ENCODE data around the gene ELL. TPM values are rescaled to one million over a fixed set of nuclear protein-coding genes. Genes with fewer than 3 reads are reported as not detected.

The ELL gene
- total RNA-seq, 1 experiment from 2014 or later, result 17.0 TPM

DNA sequence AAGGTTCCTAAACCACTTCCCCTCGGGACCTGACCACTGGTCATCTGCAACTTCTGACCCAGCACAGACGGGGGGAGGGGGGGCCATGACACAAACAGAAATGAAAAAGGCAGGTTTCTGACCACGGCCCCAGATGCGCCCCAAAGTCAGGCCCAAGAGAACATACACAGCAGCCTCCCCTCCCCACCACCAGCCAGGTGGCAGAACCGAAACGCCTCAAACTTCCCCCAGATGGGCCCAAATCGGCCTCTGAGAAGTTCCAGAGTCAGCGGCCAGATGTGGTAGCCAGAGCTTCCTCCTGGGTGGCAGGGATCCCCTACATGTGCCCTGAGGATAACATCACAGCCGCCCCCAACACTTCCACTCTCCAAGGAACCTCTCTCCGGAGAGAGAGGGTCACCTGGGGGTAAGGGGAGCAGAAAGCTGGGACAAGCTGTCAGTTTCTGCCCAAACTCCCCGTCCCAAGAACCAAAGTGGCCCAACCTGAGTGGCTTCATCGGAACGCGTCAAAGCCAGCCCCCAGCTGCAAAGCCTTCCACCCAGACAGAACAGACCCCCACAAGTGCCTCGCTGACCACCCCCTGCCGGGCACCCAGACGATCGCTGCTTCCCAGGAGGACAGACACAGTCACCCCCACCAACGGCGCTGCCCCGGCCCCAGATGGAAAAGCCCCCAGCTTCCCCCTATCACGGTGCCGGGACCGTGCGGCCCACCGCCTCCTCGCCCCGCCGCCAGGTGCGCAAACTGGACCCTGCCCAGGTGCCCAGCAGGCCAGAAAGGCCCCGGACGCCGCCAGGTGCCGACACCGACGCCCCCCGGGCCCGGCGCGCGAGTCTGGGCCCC lies 800 bp downstream of the ELL start:
- H4K5ac ChIP-seq (ENCODE audit: insufficient read length, low read depth, low read length), result no peak overlapping the region
- H3K4me1 ChIP-seq (ENCODE audit: insufficient read depth, low read length), result peaks cover 3% of the 10 kb centered on the region; the same call in 1 of the 2 replicates
- no peak overlapping the region for H3K23ac ChIP-seq (ENCODE audit: insufficient read length, low read depth, low read length)
- TF ChIP-seq, protein P1, sequence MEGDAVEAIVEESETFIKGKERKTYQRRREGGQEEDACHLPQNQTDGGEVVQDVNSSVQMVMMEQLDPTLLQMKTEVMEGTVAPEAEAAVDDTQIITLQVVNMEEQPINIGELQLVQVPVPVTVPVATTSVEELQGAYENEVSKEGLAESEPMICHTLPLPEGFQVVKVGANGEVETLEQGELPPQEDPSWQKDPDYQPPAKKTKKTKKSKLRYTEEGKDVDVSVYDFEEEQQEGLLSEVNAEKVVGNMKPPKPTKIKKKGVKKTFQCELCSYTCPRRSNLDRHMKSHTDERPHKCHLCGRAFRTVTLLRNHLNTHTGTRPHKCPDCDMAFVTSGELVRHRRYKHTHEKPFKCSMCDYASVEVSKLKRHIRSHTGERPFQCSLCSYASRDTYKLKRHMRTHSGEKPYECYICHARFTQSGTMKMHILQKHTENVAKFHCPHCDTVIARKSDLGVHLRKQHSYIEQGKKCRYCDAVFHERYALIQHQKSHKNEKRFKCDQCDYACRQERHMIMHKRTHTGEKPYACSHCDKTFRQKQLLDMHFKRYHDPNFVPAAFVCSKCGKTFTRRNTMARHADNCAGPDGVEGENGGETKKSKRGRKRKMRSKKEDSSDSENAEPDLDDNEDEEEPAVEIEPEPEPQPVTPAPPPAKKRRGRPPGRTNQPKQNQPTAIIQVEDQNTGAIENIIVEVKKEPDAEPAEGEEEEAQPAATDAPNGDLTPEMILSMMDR (conservative IDR thresholded peaks at IDR 0.05), result peak; percentile 11; the same call in 1 of the 3 replicates
- H3K27me3 ChIP-seq (ENCODE audit: insufficient read depth, low read length), result no peaks in the 10 kb centered on the region
- H3K4me1 Mint-ChIP-seq, result peaks cover 22 to 23% of the 10 kb centered on the region in 2 experiments
- no peak overlapping the region for H3K18ac ChIP-seq (ENCODE audit: insufficient read length, low read depth, low read length)
- H3K27me3 Mint-ChIP-seq (ENCODE audit: low read depth), result no peaks in the 10 kb centered on the region
- H3T11ph ChIP-seq (ENCODE audit: low read length), result no peak overlapping the region
- H3K9me3 Mint-ChIP-seq, result no peaks in the 10 kb centered on the region
- H2AK5ac ChIP-seq (ENCODE audit: insufficient read length, low read length), result no peak overlapping the region
- no peak overlapping the region for H4K8ac ChIP-seq (replicated peaks; ENCODE audit: insufficient read length, low read depth, low read length)
- no peak overlapping the region for H4K91ac ChIP-seq (ENCODE audit: insufficient read length, low read depth, low read length)
- H2BK12ac ChIP-seq (ENCODE audit: insufficient read length, low read depth, low read length), result no peak overlapping the region
- peak overlapping the region; percentile 99 for H3K4me2 ChIP-seq (ENCODE audit: insufficient read depth, insufficient read length, low read length)
- H3K4ac ChIP-seq (ENCODE audit: low read depth, low read length), result no peak overlapping the region
- no peak overlapping the region for H3K27ac ChIP-seq (ENCODE audit: insufficient read length, low read depth, low read length)
- H2BK15ac ChIP-seq (ENCODE audit: low read depth, low read length), result peak overlapping the region; percentile 25; the same call in 1 of the 2 replicates
- no CpG with 5 or more reads among the region's 41 CpGs for WGBS (ENCODE audit: extremely low coverage, insufficient read length, low lambda C conversion rate)
- H3K36me3 Mint-ChIP-seq (ENCODE audit: insufficient read depth in 1 of 3, low read depth in 3 of 3), result no peaks in the 10 kb centered on the region
- no peaks in the 10 kb centered on the region for H3K9me3 ChIP-seq (ENCODE audit: control insufficient read depth, low read depth, low read length)
- peak overlapping the region; percentile 55 for H3K9ac ChIP-seq (ENCODE audit: extremely low read depth, insufficient read length, low read length)
- H2BK20ac ChIP-seq (ENCODE audit: low read depth, low read length, poor library complexity, severe bottlenecking), result no peak overlapping the region
- peaks cover 4% of the 10 kb centered on the region for H3K79me1 ChIP-seq (ENCODE audit: insufficient read depth, low read depth, low read length, poor library complexity, severe bottlenecking)
- peaks cover 12% of the 10 kb centered on the region for H3K23me2 ChIP-seq (ENCODE audit: insufficient read length, low read depth, low read length, poor library complexity, severe bottlenecking)
- peak overlapping the region; percentile 92 to 96 for H3K4me3 Mint-ChIP-seq
- H3K56ac ChIP-seq (ENCODE audit: insufficient read length, low read depth, low read length), result no peak overlapping the region
- peaks cover 14% of the 10 kb centered on the region for H3K79me2 ChIP-seq (ENCODE audit: insufficient read depth, low read length)
- H4K20me1 ChIP-seq (ENCODE audit: control insufficient read depth, insufficient read depth, insufficient read length), result no peaks in the 10 kb centered on the region
- peak overlapping the region in 1 of 3 experiments; percentile 91; a peak in 2 of 7 replicates for H3K27ac Mint-ChIP-seq
- no peak overlapping the region for H2BK5ac ChIP-seq (ENCODE audit: insufficient read length, low read length)
- H2BK120ac ChIP-seq (ENCODE audit: low read depth, low read length, poor library complexity, severe bottlenecking), result no peak overlapping the region
- DNase-seq, result peak; percentile 50
- H2AFZ ChIP-seq (ENCODE audit: low read length), result no peak overlapping the region
- H3K14ac ChIP-seq (ENCODE audit: insufficient read depth, low read length), result no peak overlapping the region; the same call in 1 of the 2 replicates
